Activated T-cell treated with anti-CD3 and anti-CD28 coated beads, Interleukin-2, amount 50 U/mL, for 72 hours (primary cell): Measurements from ENCODE around the gene PMIS2. TPM values are rescaled to one million over a fixed set of nuclear protein-coding genes. Genes with fewer than 3 reads are reported as not detected.

Source experiments
- ATAC-seq, 2 donors: fragments of 150-1000 bp; cut with Tn5 transposase; replicated peaks in 1 of 2; 2 replicates each; pipeline ENCODE4 v1.10.0; 2021; ENCODE audit warnings: moderate library complexity in 2 of 2, mild to moderate bottlenecking in 1 of 2
- DNase-seq, 2 donors: peaks; one replicate each; pipeline ENCODE4 v3.0.0; 2021 to 2022; ENCODE audit warnings: mixed read lengths in 1 of 2
- H3K27ac Mint-ChIP-seq: one replicate; pipeline ENCODE4 v1.8.0; 2022; ENCODE audit warnings: mild to moderate bottlenecking, moderate library complexity, mixed read lengths
- H3K27me3 Mint-ChIP-seq: one replicate; pipeline ENCODE4 v1.8.0; 2022; ENCODE audit warnings: low read depth, mixed read lengths
- H3K36me3 Mint-ChIP-seq, 2 donors: one replicate each; pipeline ENCODE4 v1.8.0; 2022; ENCODE audit warnings: mixed read lengths in 2 of 2, mild to moderate bottlenecking in 1 of 2; ENCODE audit not compliant: insufficient read depth in 2 of 2
- H3K4me1 Mint-ChIP-seq: one replicate; pipeline ENCODE4 v1.8.0; 2022; ENCODE audit warnings: low read depth, mixed read lengths
- H3K4me3 Mint-ChIP-seq, 2 donors: one replicate each; pipeline ENCODE4 v1.8.0; 2022; ENCODE audit warnings: mild to moderate bottlenecking in 2 of 2, mixed read lengths in 2 of 2, moderate library complexity in 2 of 2
- H3K9me3 Mint-ChIP-seq, 2 donors: one replicate each; pipeline ENCODE4 v1.8.0; 2022; ENCODE audit warnings: mixed read lengths in 2 of 2
- total RNA-seq, 2 donors: library from RNA; stranded (reverse); gene quantifications; one replicate each; pipeline ENCODE4 v1.2.3, GENCODE V29; 2022

PMIS2 gene
- total RNA-seq, 2 donors from 2014 or later, result not detected

DNA sequence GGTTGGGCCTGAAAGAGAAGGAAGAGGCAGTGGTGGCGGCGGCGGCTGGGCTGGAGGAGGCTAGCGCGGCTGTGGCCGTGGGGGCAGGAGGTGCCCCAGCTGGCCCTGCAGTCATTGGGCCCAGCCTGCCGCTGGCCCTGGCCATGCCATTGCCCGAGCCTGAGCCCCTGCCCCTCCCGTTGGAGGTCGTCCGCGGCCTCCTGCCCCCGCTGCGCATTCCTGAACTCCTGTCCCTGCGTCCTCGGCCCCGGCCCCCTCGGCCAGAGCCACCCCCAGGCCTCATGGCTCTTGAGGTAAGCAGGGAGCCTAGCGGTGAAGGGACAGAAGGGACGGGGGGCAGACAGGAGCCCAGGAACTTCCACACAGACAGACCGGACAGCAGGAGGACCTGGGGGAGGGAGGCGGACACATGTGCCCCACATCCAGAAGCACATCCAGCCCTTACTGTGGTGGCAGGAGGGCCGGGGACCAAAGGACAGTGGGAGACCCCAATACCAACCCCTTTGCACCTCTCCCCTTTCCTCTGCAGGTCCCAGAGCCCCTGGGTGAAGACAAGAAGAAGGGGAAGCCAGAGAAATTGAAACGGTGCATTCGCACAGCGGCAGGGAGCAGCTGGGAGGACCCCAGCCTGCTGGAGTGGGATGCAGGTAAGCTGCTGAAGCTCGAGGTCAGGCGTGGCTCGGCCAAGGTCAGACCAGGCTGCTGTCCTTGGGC, 47.9 kb downstream of the PMIS2 start:
- no peak for DNase-seq
- no peak overlapping the region for H3K4me3 Mint-ChIP-seq
- ATAC-seq, result no peak
- no peaks in the 10 kb centered on the region for H3K27me3 Mint-ChIP-seq
- no peak overlapping the region for H3K27ac Mint-ChIP-seq
- no peaks in the 10 kb centered on the region for H3K9me3 Mint-ChIP-seq
- peaks cover 6% of the 10 kb centered on the region for H3K4me1 Mint-ChIP-seq
- H3K36me3 Mint-ChIP-seq, result peaks cover 11 to 28% of the 10 kb centered on the region in 2 donors

DNA sequence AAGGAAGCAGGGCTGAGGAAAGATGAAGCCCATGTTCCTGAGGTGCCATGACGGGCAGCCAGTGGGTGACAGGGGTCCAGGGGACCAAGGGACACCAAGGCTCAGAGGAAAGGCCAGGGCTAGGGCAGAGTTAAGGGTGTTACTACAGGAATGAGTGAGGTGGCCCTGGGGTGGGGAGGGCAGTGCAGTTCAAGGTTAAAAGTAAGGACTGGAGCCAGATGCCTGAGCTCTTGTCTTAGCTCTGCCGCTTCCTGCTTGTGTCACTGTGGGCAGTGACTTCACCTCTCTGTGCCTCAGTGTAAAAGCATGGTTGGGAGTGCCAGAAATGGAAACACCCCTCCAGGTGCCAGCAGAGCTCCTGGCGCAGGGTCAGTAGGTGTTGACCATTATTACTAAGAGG, 50.7 kb downstream of the PMIS2 start:
- Mint-ChIP-seq H3K4me3 (no peak overlapping the region), H3K27ac (no peak overlapping the region), H3K4me1 (peaks cover 8% of the 10 kb centered on the region), H3K27me3 (no peaks in the 10 kb centered on the region), H3K9me3 (no peaks in the 10 kb centered on the region), H3K36me3 (peaks cover 5 to 17% of the 10 kb centered on the region in 2 donors)
- no peak for DNase-seq
- ATAC-seq, result no peak

Other genes starting within 250 kb of the PMIS2 start
- gene FFAR1, start 238.3 kb upstream of the PMIS2 start, total RNA-seq, result 1 to 10 TPM in 1 of 2 donors, under 1 TPM in 1; 0.67 to 1.4 TPM
- gene FFAR3, start 227.7 kb upstream of the PMIS2 start, total RNA-seq, result 1 to 10 TPM; 6.6 to 8.8 TPM
- gene GPR42, start 215.1 kb upstream of the PMIS2 start, total RNA-seq, result 1 to 10 TPM; 1.1 to 1.9 TPM
- not detected for gene FFAR2, start 137.9 kb upstream of the PMIS2 start, total RNA-seq
- not detected for gene KRTDAP, start 95.7 kb upstream of the PMIS2 start, total RNA-seq
- 1 to 10 TPM; 3.7 to 7.5 TPM for gene DMKN, start 72.5 kb upstream of the PMIS2 start, total RNA-seq
- under 1 TPM in 1 of 2 donors, not detected in 1; 0.21 TPM for gene SBSN, start 57.9 kb upstream of the PMIS2 start, total RNA-seq
- gene GAPDHS, start 52.7 kb upstream of the PMIS2 start, total RNA-seq, result not detected
- gene TMEM147, start 40.5 kb upstream of the PMIS2 start, total RNA-seq, result 10 to 100 TPM; 79.0 to 87.8 TPM
- not detected for gene ATP4A, start 22.5 kb upstream of the PMIS2 start, total RNA-seq
- gene HAUS5, start 26.6 kb downstream of the PMIS2 start, total RNA-seq, result 10 to 100 TPM; 39.2 to 55.3 TPM
- 100 to 1,000 TPM; 105 to 130 TPM for gene RBM42, start 42.9 kb downstream of the PMIS2 start, total RNA-seq
- gene ETV2, start 55.6 kb downstream of the PMIS2 start, total RNA-seq, result 1 to 10 TPM; 1.7 to 2.5 TPM
- 100 to 1,000 TPM; 277 to 288 TPM for gene COX6B1, start 62.1 kb downstream of the PMIS2 start, total RNA-seq
- under 1 TPM; 0.86 to 0.93 TPM for gene UPK1A, start 80.3 kb downstream of the PMIS2 start, total RNA-seq
- gene ZBTB32, start 118.4 kb downstream of the PMIS2 start, total RNA-seq, result 100 to 1,000 TPM; 147 to 192 TPM
- gene KMT2B, start 131.8 kb downstream of the PMIS2 start, total RNA-seq, result 10 to 100 TPM; 63.0 to 71.5 TPM
- 100 to 1,000 TPM; 253 to 274 TPM for gene IGFLR1, start 156.3 kb downstream of the PMIS2 start, total RNA-seq
- gene U2AF1L4, start 159.2 kb downstream of the PMIS2 start, total RNA-seq, result 10 to 100 TPM; 71.0 to 83.6 TPM
- 10 to 100 TPM; 50.7 to 53.7 TPM for gene PSENEN, start 159.5 kb downstream of the PMIS2 start, total RNA-seq
- gene LIN37, start 162.4 kb downstream of the PMIS2 start, total RNA-seq, result 10 to 100 TPM; 11.4 to 14.3 TPM
- gene HSPB6, start 170.9 kb downstream of the PMIS2 start, total RNA-seq, result 1 to 10 TPM; 1.4 to 2.4 TPM
- 10 to 100 TPM; 38.9 to 47.8 TPM for gene PROSER3, start 172.0 kb downstream of the PMIS2 start, total RNA-seq
- gene ARHGAP33, start 189.4 kb downstream of the PMIS2 start, total RNA-seq, result 10 to 100 TPM; 66.8 to 86.0 TPM
- gene PRODH2, start 226.7 kb downstream of the PMIS2 start, total RNA-seq, result not detected